HG02763 (cell line): ENCODE measurements around the gene CRACR2A.

ENCODE experiments used
- ATAC-seq: cut with Tn5 transposase; IDR thresholded peaks from one replicate; pipeline ENCODE4 v1.9.1; 2021; ENCODE audit warnings: mild to moderate bottlenecking, moderate library complexity; ENCODE audit not compliant: unreplicated experiment

CRACR2A gene

DNA sequence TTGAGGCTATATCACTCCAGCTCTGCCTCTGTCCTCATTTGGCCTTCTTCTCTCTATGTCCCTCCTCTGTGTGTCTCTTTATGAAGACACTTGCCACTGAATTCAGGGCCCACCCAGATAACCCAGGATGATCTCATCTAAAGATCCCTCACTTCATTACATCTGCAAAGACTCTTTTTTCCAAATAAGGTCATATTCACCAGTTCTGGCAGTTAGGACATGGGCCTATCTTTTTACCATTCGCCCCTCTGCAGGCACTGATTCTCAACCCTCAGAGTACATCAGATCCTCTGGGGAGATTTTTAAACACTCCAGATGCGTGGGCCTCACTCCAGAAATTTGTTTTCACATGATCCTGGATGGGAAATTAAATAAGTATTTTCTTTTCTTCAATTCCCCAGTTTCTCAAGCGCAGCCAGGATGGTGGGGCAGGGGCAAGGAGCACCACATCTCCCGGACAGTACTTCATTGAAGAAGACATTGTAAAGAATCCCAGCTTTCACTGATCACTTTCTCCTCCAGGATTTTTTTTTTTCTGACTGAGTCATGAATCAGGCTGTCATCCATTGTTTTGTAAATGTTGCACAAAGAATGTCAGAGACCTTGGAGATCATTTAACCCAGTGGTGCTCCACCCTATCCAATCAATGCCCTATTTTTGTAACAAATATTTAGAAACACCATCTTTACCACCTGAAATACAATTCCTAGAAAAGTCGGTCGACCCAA, 27.4 kb downstream of the CRACR2A start:
- no peak for ATAC-seq

DNA sequence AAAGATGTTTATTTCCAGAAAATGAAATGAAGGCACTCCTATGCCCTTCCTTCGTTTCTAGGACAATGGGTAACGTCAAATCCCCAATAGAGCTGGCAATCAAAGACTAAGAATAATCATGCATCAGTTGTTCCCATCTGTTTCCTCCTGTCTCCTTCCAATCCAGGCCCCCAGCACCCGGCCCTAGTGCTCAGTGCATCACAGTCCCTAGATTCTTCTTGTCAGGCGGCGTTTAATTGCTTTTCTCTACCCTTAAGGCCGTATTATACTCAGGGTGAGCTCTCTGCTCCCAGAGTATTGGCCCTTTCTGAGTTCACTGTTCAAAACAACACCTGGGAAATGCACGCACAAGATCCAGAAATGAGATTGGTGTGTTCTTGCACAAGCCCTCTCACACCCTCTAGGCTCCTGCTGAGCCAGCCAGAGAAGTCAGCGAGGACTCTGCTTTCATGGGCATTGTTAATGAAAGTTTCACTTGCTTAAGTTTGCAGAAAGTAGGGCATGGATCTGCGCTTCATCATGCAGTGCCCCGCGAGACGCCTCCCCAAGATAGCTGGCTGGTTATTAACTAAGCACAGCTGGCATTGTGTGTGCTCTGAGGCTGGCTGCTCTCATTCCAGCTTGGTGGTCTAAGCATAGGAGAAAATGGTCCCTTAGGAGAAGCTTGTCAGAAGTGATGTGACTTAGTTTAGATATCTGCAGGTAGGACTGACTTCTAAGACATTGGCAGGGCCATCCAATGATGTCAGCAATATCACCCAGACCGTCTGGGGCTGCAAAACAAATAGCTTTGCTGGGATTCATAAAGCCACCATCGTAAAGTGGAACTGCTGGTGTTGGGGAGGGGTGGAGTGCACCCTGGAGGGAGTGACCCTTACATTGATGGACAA, 28.7 kb downstream of the CRACR2A start:
- ATAC-seq, result no peak

DNA sequence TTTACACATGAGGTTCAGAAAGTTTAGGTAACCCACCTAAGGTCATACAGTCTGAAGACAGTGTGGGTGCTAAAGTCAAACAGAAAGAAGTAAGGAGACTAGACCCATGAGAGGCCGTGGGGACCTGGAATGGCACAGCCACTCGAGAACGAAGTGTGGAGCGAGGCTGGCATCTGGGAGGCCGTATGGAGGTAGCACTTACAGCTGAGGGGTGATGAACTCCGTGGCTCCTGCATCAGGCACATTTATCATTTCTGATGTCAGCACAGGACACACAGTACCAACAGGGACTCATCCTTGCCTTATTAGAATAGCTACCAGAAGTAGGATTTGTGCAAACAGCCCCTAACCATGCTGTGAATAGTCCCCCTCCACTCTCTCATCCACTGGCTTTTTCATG, 30.5 kb downstream of the CRACR2A start:
- ATAC-seq, result no peak

DNA sequence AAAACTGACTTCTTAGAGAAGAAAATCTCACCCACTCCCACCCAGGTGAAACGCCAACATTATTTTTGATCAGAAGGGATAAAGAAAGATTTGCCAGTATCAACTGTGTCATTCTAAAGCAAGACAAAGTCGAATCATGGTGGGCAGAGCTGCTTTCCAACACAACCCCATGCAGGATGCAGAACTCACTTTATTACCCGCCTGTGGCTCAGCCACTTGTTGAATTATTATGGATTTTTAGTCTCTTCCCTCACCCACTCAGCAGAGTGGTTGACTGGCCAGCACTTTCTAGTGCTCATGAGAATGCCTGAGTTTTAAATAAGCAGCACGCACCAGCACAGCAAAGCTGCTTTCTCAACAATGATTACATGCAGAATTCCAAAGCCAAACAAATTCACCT, 32.1 kb downstream of the CRACR2A start:
- no peak for ATAC-seq

DNA sequence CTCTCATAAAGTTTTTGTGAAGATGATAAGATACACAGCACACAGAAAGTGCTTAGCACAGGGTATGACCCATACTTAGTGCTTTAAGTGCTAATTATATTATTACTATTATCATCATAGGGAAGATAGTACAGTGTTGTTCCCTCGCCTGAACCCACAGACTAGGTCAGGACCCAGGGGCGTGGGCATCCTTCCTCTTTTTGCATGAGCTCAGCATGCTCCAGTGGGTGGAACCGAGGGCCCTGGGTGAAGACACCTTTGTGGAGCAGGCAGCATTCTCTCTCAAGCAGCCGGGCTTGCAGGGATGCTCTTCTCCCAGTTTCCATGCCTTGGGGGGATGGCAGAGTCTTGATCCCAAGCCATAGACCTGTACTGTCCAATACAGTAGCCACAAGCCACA, 34.8 kb downstream of the CRACR2A start:
- no peak for ATAC-seq

DNA sequence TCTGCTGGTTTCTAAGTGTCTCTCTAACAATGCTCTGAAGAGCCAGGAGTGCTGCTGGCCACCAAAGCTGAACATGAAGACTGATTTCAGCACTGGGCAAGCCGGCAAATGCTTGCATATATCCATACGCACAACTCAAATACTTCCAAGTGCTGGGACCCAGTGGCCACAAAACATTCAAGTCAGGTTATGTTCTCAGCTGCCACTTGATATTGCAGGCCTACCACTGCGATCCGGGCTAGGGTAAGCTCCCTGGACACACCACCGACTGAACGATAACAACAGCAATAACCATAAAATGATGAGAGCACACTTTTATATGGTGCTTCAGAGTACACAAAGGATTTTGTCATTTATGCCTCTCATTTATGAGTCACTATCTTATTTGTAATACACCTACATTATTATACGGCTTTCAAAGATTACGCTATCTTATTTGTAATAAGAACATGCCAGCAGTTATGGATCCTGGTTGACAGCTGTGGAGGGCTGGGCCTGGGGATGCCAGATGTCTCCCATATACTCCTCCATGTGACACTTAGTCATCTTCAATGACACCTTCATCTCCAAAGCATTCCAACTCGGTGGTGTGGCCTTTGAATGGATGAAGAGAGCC, 35.5 kb downstream of the CRACR2A start:
- ATAC-seq, result no peak

DNA sequence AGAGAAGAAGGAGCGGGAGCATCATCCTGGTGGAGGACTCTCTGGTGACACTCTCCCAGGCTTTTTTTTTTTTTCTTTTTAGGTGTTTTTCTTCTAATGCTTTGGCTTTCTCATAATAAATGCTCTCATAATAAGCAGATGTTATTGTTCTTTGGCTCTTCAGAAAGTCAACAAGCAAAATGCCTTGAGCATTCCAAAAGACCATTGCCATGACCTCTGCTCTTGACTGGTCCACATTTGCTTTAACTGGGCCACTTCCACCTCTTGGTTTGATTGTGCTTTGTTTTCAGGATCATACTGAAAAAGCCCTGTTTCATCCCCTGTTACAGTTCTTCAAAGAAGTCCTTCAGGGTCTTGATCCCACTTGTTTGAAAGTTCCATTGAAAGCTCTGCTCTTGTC, 36.9 kb downstream of the CRACR2A start:
- ATAC-seq, result no peak

DNA sequence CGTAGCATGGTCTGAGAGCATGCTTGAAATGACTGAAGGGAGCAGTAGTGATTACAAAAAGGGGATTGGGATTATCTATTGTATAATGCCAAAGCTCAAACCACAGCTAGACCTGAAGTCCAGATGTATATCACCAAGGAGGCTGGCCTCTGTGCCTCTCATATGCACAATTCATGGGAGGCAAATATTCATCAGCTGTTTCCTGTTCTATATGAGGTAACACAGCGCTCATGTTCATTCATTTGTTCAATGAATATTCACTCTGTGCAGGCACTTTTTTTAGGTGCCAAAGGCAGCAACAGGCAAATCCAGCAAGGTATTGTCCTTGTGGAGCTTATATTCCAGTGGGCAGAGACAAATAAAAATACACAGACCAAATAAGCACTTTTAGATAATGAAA, 39.0 kb downstream of the CRACR2A start:
- ATAC-seq, result no peak

DNA sequence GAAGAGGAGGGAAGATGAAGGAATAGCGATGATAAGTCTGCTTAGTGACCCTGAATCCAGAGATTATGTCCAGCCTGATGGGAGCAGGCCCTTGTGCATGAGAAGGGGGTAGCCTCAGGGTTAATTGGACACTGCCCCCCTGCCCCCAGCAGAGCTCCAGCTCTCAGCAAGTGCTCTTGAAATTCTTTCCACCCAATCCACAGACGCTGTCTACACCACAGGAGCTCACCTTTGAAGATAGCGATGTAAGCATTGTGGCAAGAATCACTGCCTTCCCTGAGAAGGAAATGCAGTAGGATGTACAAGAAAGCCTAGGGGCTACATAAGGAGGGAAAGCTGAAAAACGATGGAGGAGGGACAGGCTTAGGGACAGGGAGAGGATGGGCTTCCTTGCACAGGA, 39.4 kb downstream of the CRACR2A start:
- ATAC-seq, result no peak

DNA sequence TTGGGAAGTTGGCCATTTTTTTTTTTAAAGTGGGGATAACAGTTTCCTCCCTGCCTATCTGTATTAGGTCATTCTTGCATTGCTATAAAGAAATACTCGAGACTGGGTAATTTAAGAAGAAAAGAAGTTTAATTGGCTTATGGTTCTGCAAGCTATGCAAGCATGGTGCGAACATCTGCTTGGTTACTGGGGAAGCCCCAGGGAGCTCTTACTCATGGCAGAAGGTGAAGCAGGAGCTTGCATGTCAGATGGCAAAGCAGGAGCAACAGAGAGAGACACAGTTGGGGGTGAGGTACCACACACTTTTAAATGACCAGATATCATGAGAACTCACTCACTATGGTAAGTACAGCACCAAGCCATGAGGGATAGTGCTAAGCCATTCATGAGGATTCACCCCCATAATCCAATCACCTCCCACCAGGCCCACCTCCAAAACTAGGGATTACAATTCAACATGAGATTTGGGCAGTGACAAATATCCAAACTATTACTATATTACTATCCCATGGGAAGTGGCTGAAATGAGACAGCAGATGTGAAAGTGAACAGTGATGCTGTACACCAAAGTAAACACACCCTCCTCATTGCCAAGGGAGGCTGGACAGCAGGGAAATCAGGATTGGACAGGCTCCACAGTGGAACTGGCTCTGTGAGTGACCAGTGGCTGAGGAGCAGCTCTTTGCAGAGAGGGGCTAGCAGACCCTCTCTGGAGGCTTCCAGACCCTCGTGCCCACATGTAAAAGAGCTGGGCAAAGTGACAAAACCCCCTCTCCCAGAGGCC, 40.5 kb downstream of the CRACR2A start:
- ATAC-seq, result no peak

DNA sequence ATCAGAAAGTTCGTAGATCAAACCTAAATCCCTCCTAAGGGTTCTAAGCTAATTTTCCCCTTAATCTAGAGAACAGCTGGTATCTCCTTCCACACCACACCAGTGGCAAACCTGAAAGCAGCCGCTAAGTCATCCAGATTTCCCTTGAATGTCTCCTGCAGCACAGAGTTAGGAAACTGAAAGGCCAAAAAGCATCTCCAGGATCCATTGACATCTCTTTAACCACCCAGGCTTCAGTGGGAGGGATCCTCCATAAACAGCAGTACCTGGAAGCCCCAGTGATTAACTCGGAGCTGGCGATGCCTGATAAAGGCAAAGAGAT, 47.6 kb downstream of the CRACR2A start:
- ATAC-seq, result no peak

DNA sequence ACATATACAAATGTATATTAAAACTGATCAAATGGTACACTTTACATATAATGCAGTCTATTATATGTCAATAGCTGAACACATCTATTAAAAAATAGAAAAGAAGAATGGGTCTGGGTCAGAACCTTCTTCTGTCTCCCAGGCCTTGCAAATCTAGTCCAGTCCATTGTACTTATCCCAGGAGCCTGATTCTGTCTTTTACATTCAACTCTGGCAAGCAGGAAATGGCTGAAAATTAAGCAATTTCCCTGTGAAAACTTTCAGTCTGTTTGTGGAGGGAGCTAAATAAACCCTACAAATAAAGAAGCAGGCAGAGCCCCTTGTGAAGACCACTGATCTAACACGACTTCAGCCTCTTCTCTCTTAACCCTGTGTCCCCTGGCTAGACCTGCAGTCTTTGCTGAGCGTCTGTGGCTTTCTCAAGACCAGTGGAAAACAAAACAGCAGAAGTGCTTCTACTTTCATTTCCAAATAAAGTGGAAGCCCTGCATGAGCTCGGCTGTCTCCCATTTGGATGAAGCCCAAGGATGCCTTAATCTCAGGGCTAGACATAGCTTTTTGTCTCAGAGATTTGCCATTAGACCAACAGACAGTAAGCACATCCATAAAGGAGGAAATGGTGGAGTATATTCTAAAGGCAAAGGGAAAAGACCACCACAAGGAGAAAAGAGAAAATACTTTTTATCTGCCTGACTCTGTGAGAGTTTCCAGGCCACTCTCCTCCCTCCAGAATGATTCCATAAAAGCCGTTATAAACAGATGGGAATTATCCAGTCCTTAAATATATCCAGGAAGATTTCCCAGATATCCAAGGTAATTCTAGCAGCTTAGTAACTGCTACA, 48.2 kb downstream of the CRACR2A start:
- no peak for ATAC-seq

DNA sequence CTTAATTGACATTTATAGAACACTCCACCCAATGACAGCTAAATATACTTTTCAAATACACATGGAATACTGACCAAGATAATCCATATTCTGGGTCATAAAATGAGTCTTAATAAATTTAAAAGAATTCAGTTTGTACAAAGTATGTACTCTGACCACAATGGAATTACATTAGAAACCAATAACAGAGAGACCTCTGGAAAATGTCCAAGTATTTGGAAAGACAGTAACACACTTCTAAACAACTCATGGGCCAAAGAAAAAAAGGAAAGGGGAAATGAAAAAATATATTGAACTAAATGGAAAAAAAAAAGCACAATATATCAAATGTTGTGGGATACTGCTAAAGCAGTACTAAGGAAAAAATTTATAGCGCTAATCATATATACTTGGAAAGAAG, 52.0 kb downstream of the CRACR2A start:
- no peak for ATAC-seq

DNA sequence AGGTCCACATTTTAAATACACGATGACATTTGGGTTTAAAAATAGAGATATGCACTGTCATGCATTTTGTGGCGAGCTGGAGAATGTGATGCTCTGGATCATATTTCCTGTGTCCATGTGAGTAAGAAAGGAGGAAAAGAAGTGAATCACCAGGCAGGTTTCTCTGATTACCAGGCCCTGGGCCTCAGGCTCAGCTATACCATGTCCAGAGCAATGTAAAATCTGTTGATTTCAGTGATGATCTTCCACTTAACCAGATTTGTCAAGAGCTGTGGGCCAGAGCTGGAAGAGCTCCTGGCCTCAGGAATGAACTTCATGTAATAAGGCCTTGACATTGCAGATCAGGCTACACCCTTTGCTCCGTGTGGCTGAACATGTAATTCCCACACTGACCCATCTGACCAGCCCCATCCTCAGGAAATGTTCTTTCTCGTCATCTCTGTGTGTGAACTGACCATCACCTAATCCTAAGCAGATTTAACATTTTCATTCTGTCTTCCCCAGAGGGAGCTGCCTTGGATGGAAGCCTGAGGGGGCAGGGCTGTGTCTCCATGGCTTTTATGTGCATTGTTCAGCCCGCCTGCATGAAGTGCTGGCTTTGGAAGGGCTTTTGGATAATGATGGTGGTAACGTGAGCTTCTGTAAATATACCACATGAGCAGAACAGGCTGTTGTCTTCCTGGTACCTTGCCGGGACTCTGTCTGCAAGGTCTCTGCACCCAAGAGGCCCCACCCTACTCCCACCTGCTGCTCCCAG, 54.5 kb downstream of the CRACR2A start:
- ATAC-seq, result no peak

DNA sequence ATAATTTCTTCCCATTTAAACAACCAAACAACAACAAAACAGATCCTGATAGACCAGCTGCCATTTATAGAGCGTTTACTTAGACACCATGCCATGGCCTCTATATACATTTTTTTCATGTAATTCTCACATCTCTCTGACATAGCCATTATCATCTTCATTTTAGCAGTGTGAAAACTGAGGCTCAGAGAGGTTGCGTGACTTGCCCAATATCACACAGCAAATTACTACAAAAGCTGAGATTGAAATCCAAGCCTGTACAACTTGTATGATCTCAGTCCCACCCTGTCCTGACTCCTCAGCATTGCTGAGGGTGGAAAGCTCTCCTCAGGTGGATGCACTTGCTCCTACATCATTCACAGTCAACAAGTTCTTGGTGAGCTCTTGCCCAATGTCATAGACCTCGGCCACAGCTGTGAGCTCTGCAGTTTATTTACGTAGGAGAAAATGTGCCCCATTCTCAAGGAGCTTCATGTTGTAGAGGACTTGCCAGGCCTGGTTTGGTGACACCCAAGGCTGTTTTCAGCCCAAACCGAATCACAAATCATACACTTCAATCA, 55.5 kb downstream of the CRACR2A start:
- ATAC-seq, result no peak

DNA sequence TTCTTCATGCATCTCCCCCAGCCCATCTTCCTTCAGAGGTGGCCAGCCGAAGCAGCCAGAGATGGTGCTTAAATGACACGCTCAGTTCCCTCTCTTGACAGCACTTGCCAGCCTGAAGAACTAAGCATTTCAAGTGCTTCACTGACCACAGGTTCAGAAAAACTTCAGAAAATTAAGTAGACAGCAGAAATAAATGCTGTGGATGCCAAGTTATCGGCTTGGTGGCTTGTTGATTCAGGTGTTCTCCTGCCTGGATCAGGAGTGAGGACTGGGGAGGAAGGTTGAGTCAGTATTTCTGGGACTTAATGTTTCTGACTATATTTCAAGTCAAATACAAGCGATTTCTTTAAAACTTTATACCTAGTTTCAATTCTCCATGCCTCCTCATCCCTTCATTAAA, 58.2 kb downstream of the CRACR2A start:
- no peak for ATAC-seq

DNA sequence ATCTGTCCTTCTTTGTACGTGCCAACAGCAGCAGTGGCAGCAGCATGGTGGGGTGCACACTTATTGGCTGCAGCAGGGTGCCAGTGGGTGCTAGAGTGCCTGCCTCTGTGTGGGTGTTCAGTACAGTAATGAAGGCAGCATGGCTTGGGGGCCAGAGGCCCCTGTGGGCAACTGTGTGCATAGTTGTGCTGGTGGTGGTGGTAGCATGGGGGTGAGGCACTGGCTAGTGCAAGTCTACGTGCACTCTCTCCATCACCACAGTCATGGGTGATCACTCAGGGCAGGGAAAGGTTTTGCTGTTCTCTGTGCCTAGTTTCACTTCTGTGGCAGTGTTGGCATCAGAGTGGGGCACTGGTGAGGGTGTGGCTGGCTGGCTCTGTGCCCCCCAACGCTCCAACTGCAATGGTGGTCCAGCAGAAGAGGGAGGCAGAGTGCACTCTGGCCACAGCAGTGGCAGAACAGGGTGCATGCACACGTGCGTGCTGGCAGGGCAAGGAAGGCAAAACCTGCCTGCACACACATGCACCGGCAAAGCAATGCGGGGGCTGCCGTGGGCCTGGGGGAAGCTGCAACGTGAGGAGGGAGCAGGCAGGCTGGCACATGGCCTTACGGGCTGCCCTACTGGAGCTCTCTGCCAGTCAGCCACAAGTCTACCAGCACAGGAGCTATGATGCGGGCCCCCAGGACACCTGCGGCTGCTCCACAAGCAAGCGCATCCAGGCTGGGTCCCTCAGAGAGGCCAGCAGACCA, 60.1 kb downstream of the CRACR2A start:
- ATAC-seq, result no peak

DNA sequence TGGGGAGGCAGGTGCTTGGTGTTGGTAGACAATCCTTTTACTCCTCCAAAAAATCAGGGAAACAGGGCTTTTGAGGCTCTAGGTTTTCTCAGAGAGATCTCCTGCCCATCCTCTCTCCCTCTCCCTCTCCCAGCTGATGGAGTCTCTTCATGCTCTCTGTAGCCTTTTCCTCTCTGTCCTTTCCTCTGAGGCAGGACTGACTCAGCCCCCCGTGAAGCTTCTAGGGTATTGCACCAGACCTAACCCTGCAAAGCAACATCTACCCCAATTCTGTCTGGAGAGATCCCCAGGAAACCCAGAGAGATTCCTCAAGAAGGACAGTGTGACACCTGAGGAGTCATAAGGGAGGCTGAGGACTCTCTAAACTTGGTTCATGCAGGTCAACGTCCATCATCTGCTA, 66.4 kb downstream of the CRACR2A start:
- no peak for ATAC-seq

DNA sequence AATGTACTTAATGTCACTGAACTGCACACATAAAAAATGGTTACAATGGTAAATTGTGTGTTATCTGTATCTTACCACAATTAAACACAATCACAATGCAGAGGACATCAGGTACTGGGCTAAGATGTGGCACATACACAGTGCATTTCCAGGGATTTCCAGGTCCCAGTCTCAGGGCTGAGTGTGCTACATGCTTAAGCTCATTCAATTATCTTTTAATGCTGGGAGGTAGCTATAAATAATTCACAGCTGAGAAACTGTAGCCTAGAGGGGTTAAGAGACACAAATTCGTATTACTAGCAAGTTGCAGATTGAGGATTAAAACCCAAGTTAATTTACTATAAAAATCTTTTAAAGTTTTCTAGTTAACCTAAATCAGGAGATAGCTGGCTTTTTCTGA, 67.1 kb downstream of the CRACR2A start:
- no peak for ATAC-seq
